LNCaP clone FGC (cell line): ENCODE data around the gene BORCS8.

ENCODE experiments used
- DNase-seq: peaks from one replicate; pipeline ENCODE4 v3.0.0-alpha.2; 2011; ENCODE audit warnings: low read depth
- H3K4me3 ChIP-seq: 2 replicates; pipeline ENCODE4 v1.5.1; 2011; ENCODE audit warnings: mild to moderate bottlenecking, low read depth, low read length, control low read depth
- TF ChIP-seq, protein P1 (sequence below): IDR thresholded peaks from 2 replicates; pipeline ENCODE4 v1.5.1; 2012; ENCODE audit warnings: mild to moderate bottlenecking; ENCODE audit not compliant: control insufficient read depth, insufficient read depth; ENCODE audit errors: extremely low read depth

BORCS8 gene

DNA sequence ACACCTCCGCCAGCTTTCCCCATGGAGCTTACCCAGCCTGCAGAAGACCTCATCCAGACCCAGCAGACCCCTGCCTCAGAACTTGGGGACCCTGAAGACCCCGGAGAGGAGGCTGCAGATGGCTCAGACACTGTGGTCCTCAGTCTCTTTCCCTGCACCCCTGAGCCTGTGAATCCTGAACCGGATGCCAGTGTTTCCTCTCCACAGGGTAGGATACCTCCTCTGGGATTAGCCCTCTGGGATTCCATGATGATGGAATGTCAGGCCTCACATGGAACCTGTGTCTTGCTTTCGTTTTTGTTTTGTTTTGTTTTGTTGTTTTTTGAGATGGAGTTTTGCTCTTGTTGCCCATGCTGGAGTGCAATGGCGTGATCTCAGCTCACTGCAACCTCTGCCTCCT, 2.0 kb upstream of the BORCS8 start:
- TF ChIP-seq, protein P1, sequence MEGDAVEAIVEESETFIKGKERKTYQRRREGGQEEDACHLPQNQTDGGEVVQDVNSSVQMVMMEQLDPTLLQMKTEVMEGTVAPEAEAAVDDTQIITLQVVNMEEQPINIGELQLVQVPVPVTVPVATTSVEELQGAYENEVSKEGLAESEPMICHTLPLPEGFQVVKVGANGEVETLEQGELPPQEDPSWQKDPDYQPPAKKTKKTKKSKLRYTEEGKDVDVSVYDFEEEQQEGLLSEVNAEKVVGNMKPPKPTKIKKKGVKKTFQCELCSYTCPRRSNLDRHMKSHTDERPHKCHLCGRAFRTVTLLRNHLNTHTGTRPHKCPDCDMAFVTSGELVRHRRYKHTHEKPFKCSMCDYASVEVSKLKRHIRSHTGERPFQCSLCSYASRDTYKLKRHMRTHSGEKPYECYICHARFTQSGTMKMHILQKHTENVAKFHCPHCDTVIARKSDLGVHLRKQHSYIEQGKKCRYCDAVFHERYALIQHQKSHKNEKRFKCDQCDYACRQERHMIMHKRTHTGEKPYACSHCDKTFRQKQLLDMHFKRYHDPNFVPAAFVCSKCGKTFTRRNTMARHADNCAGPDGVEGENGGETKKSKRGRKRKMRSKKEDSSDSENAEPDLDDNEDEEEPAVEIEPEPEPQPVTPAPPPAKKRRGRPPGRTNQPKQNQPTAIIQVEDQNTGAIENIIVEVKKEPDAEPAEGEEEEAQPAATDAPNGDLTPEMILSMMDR = no peak
- peak overlapping the region; percentile 89 for H3K4me3 ChIP-seq
- no peak for DNase-seq

DNA sequence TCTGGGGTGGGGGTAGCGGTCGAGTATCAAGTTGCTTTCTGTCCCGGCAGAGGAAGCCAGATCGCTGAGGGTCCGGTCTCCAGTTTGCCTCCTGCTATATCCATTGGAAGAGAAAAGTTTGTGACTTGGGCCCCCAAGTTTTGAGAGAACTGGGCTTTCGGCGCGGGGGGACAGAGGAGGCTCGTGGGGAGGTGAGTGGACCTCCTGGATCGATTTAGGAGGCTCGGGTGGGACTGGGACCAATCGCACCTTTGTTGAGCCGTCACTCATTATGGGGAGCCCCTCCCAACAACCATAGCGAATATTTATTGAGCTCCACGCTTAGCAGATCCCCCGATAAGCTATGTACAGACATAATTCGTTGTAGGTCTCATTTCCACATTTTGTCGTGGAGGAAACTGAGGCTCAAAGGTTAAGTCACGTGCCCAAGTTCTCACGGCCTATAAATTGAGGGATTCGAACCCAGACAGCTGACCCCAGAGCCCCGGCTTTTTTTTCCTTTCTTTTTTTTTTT, 1.0 kb upstream of the BORCS8 start:
- no peak for DNase-seq
- TF ChIP-seq, protein P1 = no peak
- H3K4me3 ChIP-seq = peak overlapping the region; percentile 89

DNA sequence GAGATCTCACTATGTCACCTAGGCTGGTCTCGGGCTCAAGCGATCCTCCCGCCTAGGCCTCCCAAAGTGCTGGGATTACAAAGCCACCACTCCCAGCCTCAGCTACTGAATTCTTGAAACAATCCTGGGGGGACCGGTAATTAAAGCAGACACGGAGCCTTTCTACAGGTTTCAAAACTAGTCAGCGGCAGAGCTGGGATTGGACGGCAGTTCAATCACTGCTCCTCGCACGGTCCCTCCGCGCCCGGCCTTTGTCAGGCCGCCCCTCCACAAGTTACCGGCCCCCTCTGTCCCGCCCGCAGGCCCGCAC, 229 bp downstream of the BORCS8 start:
- H3K4me3 ChIP-seq = peak overlapping the region; percentile 89
- no peak for DNase-seq
- TF ChIP-seq, protein P1 = no peak

DNA sequence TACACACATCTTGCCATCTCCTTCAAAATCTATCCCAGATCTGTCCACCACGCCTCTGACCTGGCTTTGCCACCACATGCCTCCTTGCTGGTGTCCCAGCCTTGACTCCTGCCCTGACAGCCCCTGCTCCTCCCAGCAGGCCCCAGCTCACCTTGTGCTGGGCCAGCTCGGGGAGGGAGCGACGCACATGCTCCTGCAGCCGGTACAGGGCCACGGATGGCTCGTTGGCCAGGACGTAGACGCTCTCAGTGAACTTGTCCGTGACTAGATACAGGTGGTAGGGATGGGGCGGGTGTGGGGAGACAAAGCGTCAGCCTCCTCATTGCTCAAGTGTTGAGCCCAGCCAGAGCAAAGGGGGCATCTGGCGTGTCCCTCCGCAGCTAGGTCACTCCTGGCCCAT, 5.2 kb downstream of the BORCS8 start:
- H3K4me3 ChIP-seq = no peak overlapping the region
- DNase-seq = no peak
- TF ChIP-seq, protein P1 = no peak

DNA sequence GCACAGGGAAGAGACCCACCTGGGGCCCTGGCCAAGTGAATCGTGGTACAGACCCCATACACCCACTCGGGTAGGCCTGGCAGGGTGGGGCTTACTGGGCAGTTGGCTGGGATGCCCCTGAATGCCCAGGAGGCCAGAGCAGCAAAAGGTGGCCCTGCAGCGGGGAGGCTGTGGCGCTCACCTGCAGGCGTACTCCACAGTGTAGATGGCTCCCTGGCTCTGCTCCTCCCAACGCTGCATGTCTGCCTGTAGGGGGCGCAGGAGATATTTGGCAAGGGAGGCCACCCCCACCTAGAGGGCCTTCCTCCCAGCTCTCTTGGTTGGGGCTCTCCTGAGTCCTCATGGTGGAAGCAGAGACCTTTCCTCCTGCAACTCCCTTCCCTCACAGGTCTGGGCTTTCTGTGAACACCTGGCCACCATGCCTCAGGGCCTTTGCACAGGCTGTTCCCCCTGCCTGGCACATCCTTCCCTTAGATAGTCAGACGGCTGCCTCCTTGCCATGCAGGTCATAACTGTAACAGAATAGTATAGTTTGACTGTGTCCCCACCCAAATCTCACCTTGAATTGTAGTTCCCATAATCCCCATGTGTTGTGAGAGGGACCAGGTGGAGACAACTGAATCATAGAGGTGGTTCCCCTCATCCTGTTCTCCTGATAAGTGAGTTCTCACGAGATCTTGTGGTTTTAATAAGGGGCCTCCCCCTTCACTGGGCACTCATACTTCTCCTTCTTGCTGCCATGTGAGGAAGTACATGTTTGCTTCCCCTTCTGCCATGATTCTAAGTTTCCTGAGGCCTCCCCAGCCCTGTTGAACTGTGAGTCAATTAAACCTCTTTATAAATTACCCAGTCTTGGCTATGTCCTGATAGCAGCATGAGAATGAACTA, 5.9 kb downstream of the BORCS8 start:
- DNase-seq = no peak
- TF ChIP-seq, protein P1 = peak; percentile 47
- no peak overlapping the region for H3K4me3 ChIP-seq

DNA sequence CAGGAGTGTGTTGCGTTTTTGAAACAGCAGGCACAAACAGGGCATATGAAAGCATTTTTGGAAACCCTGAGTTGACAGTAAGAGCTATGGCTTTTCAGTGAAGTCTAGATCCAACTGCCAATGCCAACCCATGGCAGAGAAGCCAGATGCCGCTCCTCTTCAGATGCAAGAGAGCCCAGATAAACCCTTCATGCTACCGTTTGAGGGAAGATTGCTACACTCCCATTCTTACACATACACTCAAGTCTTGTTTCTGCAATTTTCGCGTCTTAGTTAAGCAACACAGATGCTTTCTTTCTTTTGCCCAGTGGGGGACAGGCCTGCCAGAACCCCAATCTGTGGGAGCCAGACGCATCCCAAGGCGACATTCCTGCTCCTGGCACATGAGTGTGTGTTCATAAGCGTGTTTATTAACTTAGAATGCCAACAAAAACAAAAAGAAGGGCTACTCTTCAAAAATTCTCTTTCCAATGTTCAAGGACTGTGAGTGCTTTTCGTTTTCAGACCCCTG, 10.4 kb downstream of the BORCS8 start:
- no peak overlapping the region for H3K4me3 ChIP-seq
- TF ChIP-seq, protein P1 = no peak
- DNase-seq = no peak
